H1 (cell line): ENCODE results near the gene RGS13.

ENCODE experiments used
- ATF2 ChIP-seq: IDR thresholded peaks from 2 replicates; pipeline ENCODE4 v1.6.1; 2012; ENCODE audit warnings: low read length, inconsistent platforms
- ATF3 ChIP-seq: IDR thresholded peaks from 2 replicates; pipeline ENCODE4 v1.6.1; 2011; ENCODE audit warnings: low read depth, mild to moderate bottlenecking, low read length; ENCODE audit not compliant: insufficient read depth
- BACH1 ChIP-seq: IDR thresholded peaks from 2 replicates; pipeline ENCODE4 v1.6.1; 2012; ENCODE audit warnings: low read length, improper control_type of control experiment
- CEBPB ChIP-seq: IDR thresholded peaks from 2 replicates; pipeline ENCODE4 v1.6.1; 2012; ENCODE audit warnings: low read depth, low read length
- CTCF ChIP-seq, 3 experiments: IDR thresholded peaks; 1 replicate in 2 of 3; 2 replicates in 1 of 3; pipeline versions ENCODE4 v1.5.1 to v1.6.1; 2011; ENCODE audit warnings: low read length in 3 of 3, mild to moderate bottlenecking in 3 of 3, inconsistent platforms in 2 of 3, low read depth in 1 of 3, moderate library complexity in 1 of 3; ENCODE audit not compliant: insufficient read depth in 1 of 3; ENCODE audit errors: control extremely low read depth in 1 of 3
- EP300 ChIP-seq, 2 experiments: IDR thresholded peaks; 1 replicate in 1 of 2; 2 replicates in 1 of 2; pipeline ENCODE4 v1.6.1; 2011 to 2012; ENCODE audit warnings: low read depth in 2 of 2, low read length in 2 of 2, mild to moderate bottlenecking in 2 of 2, borderline replicate concordance in 1 of 2, inconsistent platforms in 1 of 2, moderate library complexity in 1 of 2
- EZH2 ChIP-seq: fragments of 200-600 bp; sonication (generic); IDR thresholded peaks from 2 replicates; pipeline ENCODE4 v1.7.1; 2012; ENCODE audit warnings: low read depth, mild to moderate bottlenecking, moderate library complexity, low read length, inconsistent platforms; ENCODE audit not compliant: severe bottlenecking
- MAFK ChIP-seq: IDR thresholded peaks from 2 replicates; pipeline ENCODE4 v1.6.1; 2012; ENCODE audit warnings: low read depth, mild to moderate bottlenecking, improper control_type of control experiment, low read length
- MAX ChIP-seq: IDR thresholded peaks from 2 replicates; pipeline ENCODE4 v1.6.1; 2012; ENCODE audit warnings: inconsistent platforms
- POLR2A ChIP-seq, 2 experiments: IDR thresholded peaks; 1 replicate in 1 of 2; 2 replicates in 1 of 2; pipeline ENCODE4 v1.6.1; 2011; ENCODE audit warnings: low read depth in 2 of 2, low read length in 2 of 2, mild to moderate bottlenecking in 2 of 2; ENCODE audit errors: control extremely low read depth in 1 of 2
- RAD21 ChIP-seq, 2 experiments: IDR thresholded peaks in 1 of 2; conservative IDR thresholded peaks in 1 of 2; 2 replicates each; pipeline ENCODE4 v1.6.1; 2011; ENCODE audit warnings: low read depth in 2 of 2, low read length in 2 of 2, improper control_type of control experiment in 1 of 2, inconsistent platforms in 1 of 2, mild to moderate bottlenecking in 1 of 2, moderate library complexity in 1 of 2
- SAP30 ChIP-seq: fragments of 300-600 bp; sonication (generic); IDR thresholded peaks from 2 replicates; pipeline ENCODE4 v1.7.1; 2012; ENCODE audit warnings: low read length, moderate library complexity, mild to moderate bottlenecking, inconsistent platforms; ENCODE audit not compliant: insufficient read depth, insufficient replicate concordance
- SIN3A ChIP-seq, 2 experiments: IDR thresholded peaks in 1 of 2; conservative IDR thresholded peaks in 1 of 2; 2 replicates each; pipeline ENCODE4 v1.6.1; 2011 to 2012; ENCODE audit warnings: low read length in 2 of 2, improper control_type of control experiment in 1 of 2, low read depth in 1 of 2, mild to moderate bottlenecking in 1 of 2
- USF2 ChIP-seq: IDR thresholded peaks from 2 replicates; pipeline ENCODE4 v1.6.1; 2011; ENCODE audit warnings: low read length, improper control_type of control experiment

- TF ChIP-seq USF2 (no peak), SAP30 (no peak), MAFK (no peak), POLR2A (IDR thresholded peaks at IDR 0.05; ENCODE audit: control extremely low read depth in 1 of 2, low read depth in 2 of 2, low read length in 2 of 2) (no peak), EZH2 (no peak), SIN3A (conservative IDR thresholded peaks at IDR 0.05 in 1 of 2, IDR thresholded peaks at IDR 0.05 in 1 of 2; ENCODE audit: low read depth in 1 of 2, low read length in 2 of 2) (no peak), CTCF (IDR thresholded peaks at IDR 0.05; ENCODE audit: control extremely low read depth in 1 of 3, insufficient read depth in 1 of 3, low read depth in 1 of 3, low read length in 3 of 3) (no peak), CEBPB (no peak), ATF2 (no peak), BACH1 (no peak), ATF3 (no peak), MAX (no peak), RAD21 (IDR thresholded peaks at IDR 0.05 in 1 of 2, conservative IDR thresholded peaks at IDR 0.05 in 1 of 2; ENCODE audit: low read depth in 2 of 2, low read length in 2 of 2) (no peak), EP300 (IDR thresholded peaks at IDR 0.05; ENCODE audit: borderline replicate concordance in 1 of 2, low read depth in 2 of 2, low read length in 2 of 2) (no peak)
Observed at GRCh38 chr1:192654120-192654519, 18.2 kb downstream of the RGS13 start.
